KOPT-K1 (cell line): ENCODE data around the gene CIB1.
"Not testable (repeated sequence)": the region's sequence is repeated elsewhere in the genome, so short reads cannot be mapped to it uniquely, and the experiment has no call there.

Experiments
- H3K27ac ChIP-seq: fragments of 200-600 bp; sonication (generic); 2 replicates; pipeline ENCODE4 v1.5.1; 2016; ENCODE audit warnings: antibody characterized with exemption, mild to moderate bottlenecking, low read depth, low read length; ENCODE audit not compliant: poor library complexity, severe bottlenecking
- H3K36me3 ChIP-seq: fragments of 200-600 bp; sonication (generic); 2 replicates; pipeline ENCODE4 v1.5.1; 2017; ENCODE audit warnings: antibody characterized with exemption, mild to moderate bottlenecking, low read length, moderate library complexity; ENCODE audit not compliant: insufficient read depth
- H3K9me3 ChIP-seq: fragments of 200-600 bp; sonication (generic); 2 replicates; pipeline ENCODE4 v1.5.1; 2017; ENCODE audit warnings: antibody characterized with exemption, low read length, mild to moderate bottlenecking; ENCODE audit not compliant: insufficient read depth, poor library complexity, severe bottlenecking

CIB1 gene

GRCh38 chr15:90201130-90201943, 32.4 kb downstream of the CIB1 start, which contains the start of gene SEMA4B:
Gene SEMA4B (plus strand): TSS chr15:90201330. CDS start chr15:90201579, 249 bp downstream.
- H3K9me3 ChIP-seq: no peaks in the 10 kb centered on the region
- H3K36me3 ChIP-seq: no peaks in the 10 kb centered on the region
- peak within 1 kb of the TSS; percentile 71 for H3K27ac ChIP-seq

- no peaks in the 10 kb centered on the region for H3K9me3 ChIP-seq
- H3K36me3 ChIP-seq: no peaks in the 10 kb centered on the region
- peak overlapping the region; percentile 71 for H3K27ac ChIP-seq
These were observed 33.1 kb downstream of the CIB1 start for GRCh38 chr15:90200534-90201129.

- H3K9me3 ChIP-seq: no peaks in the 10 kb centered on the region
- no peak overlapping the region for H3K27ac ChIP-seq
- H3K36me3 ChIP-seq: no peaks in the 10 kb centered on the region
These were observed 39.1 kb downstream of the CIB1 start for GRCh38 chr15:90194655-90195054.

- Histone ChIP-seq H3K36me3 (no peaks in the 10 kb centered on the region), H3K27ac (peak overlapping the region; percentile 80), H3K9me3 (no peaks in the 10 kb centered on the region)
These were observed 40.6 kb downstream of the CIB1 start for GRCh38 chr15:90192961-90193786.

- H3K27ac ChIP-seq: peak overlapping the region; percentile 80
- no peaks in the 10 kb centered on the region for H3K36me3 ChIP-seq
- no peaks in the 10 kb centered on the region for H3K9me3 ChIP-seq
These were observed 41.8 kb downstream of the CIB1 start for GRCh38 chr15:90191794-90192509.

- Histone ChIP-seq H3K27ac (peak overlapping the region; percentile 80), H3K9me3 (no peaks in the 10 kb centered on the region), H3K36me3 (no peaks in the 10 kb centered on the region)
These were observed 42.4 kb downstream of the CIB1 start for GRCh38 chr15:90191344-90191687.

GRCh38 chr15:90190606-90191343, 43.0 kb downstream of the CIB1 start:
- Histone ChIP-seq H3K27ac (peak overlapping the region; percentile 80), H3K9me3 (no peaks in the 10 kb centered on the region), H3K36me3 (no peaks in the 10 kb centered on the region)

- no peaks in the 10 kb centered on the region for H3K36me3 ChIP-seq
- H3K9me3 ChIP-seq: no peaks in the 10 kb centered on the region
- H3K27ac ChIP-seq: peak overlapping the region; percentile 43
These were observed 43.8 kb downstream of the CIB1 start for GRCh38 chr15:90189781-90190467.

GRCh38 chr15:90188914-90189748, 44.6 kb downstream of the CIB1 start:
- Histone ChIP-seq H3K36me3 (no peaks in the 10 kb centered on the region), H3K27ac (no peak overlapping the region), H3K9me3 (no peaks in the 10 kb centered on the region)

- H3K9me3 ChIP-seq, H3K36me3 ChIP-seq, H3K27ac ChIP-seq: not testable (repeated sequence)
These were observed 45.7 kb downstream of the CIB1 start for GRCh38 chr15:90188065-90188464.

- H3K27ac ChIP-seq: no peak overlapping the region
These were observed 46.4 kb downstream of the CIB1 start for GRCh38 chr15:90187257-90187868.

GRCh38 chr15:90184786-90185704, 48.7 kb downstream of the CIB1 start:
- no peaks in the 10 kb centered on the region for H3K36me3 ChIP-seq
- no peak overlapping the region for H3K27ac ChIP-seq
- no peaks in the 10 kb centered on the region for H3K9me3 ChIP-seq

More at GRCh38 chr15:90187257-90187868, 46.4 kb downstream of the CIB1 start:
- no peaks in the 10 kb centered on the region for H3K9me3 ChIP-seq
- H3K36me3 ChIP-seq: no peaks in the 10 kb centered on the region
